K562 (cell line): Measurements from ENCODE around the gene EVL. TPM values are rescaled to one million over a fixed set of nuclear protein-coding genes. Genes with fewer than 3 reads are reported as not detected.
A peak's percentile ranks its signal among the peaks of the same experiment; 100 is the strongest.

Source experiments
- ARHGAP35 ChIP-seq: fragments of 450-650 bp; IDR thresholded peaks from 2 replicates; pipeline ENCODE4 v1.6.1; 2018; ENCODE audit not compliant: partially characterized antibody
- CREM ChIP-seq: IDR thresholded peaks from 2 replicates; pipeline ENCODE4 v1.6.1; 2014; ENCODE audit warnings: antibody characterized with exemption, low read depth
- CSDE1 ChIP-seq, 2 experiments: fragments of 450-650 bp; IDR thresholded peaks; 2 replicates each; pipeline ENCODE4 v1.6.1; 2016; ENCODE audit warnings: mild to moderate bottlenecking in 1 of 2
- EP300 ChIP-seq: IDR thresholded peaks from 2 replicates; pipeline ENCODE4 v1.6.1; 2012; ENCODE audit warnings: low read length, improper control_type of control experiment
- HNRNPL ChIP-seq: fragments of 200-400 bp; formaldehyde crosslinking; IDR thresholded peaks from 2 replicates; pipeline ENCODE4 v1.6.1; 2017; ENCODE audit warnings: low read depth, mild to moderate bottlenecking, low read length
- ID3 ChIP-seq, 2 experiments: fragments of 250-450 bp in 1 of 2; fragments of 450-650 bp in 1 of 2; sonication (Bioruptor Pico) in 1 of 2; IDR thresholded peaks; 2 replicates each; pipeline versions ENCODE4 v1.6.1 to v1.8.0; 2016 to 2021; ENCODE audit warnings: mild to moderate bottlenecking in 2 of 2, moderate library complexity in 2 of 2, missing compliant biosample characterization in 1 of 2, missing genetic modification characterization in 1 of 2
- MNT ChIP-seq, 2 experiments: fragments of 450-650 bp; conservative IDR thresholded peaks; 2 replicates each; pipeline ENCODE4 v1.6.1; 2017; ENCODE audit warnings: mild to moderate bottlenecking in 2 of 2, moderate library complexity in 2 of 2
- MYNN ChIP-seq, 2 experiments: sonication (generic); formaldehyde crosslinking in 1 of 2; IDR thresholded peaks; 2 replicates each; pipeline versions ENCODE4 v1.5.0 to v1.6.1; 2016 to 2020; ENCODE audit warnings: antibody characterized with exemption in 1 of 2, missing genetic modification reagents in 1 of 2
- RBM15 ChIP-seq: fragments of 200-400 bp; formaldehyde crosslinking; IDR thresholded peaks from 2 replicates; pipeline ENCODE4 v1.6.1; 2018; ENCODE audit warnings: mild to moderate bottlenecking, low read length, moderate library complexity; ENCODE audit not compliant: insufficient read depth
- SP2 ChIP-seq: IDR thresholded peaks from 2 replicates; pipeline ENCODE4 v1.6.1; 2011; ENCODE audit warnings: mild to moderate bottlenecking, low read depth, low read length, moderate library complexity; ENCODE audit not compliant: poor library complexity, severe bottlenecking; ENCODE audit errors: extremely low read depth
- STAT5B ChIP-seq: fragments of 250-450 bp; sonication (Bioruptor Pico); IDR thresholded peaks from 2 replicates; pipeline ENCODE4 v1.8.0; 2021; ENCODE audit warnings: mild to moderate bottlenecking, inconsistent platforms
- polyA plus RNA-seq, 8 experiments: library from polyadenylated mRNA; depleted of rRNA in 4 of 8; stranded (reverse) in 5 of 8; unstranded in 3 of 8; fragments of >200 nt; fragmentation: Nextera tagmentation in 2 of 8; fragmentation: Illumina TruSeq in 1 of 8; extraction: Ambion mirVana in 2 of 8; extraction: Trizol in 1 of 8; gene quantifications; 2 replicates each; pipeline versions ENCODE4 v1.2.1 to v1.2.3, GENCODE V29; 2011 to 2014; ENCODE audit warnings: inconsistent platforms in 1 of 8, missing spikeins in 1 of 8
- total RNA-seq, 7 experiments: library from RNA; depleted of rRNA in 6 of 7; stranded (reverse); fragments of >200 nt in 6 of 7; fragmentation: Illumina TruSeq in 2 of 7; extraction: Trizol in 2 of 7; gene quantifications; 2 replicates each; pipeline versions ENCODE4 v1.2.1 to v1.2.3, GENCODE V29; 2011 to 2021; ENCODE audit warnings: low replicate concordance in 1 of 7
- TF ChIP-seq, protein P1 (sequence below): sonication (generic); formaldehyde crosslinking; IDR thresholded peaks from 2 replicates; pipeline ENCODE4 v1.9.0; 2022; ENCODE audit warnings: mild to moderate bottlenecking, missing genetic modification reagents
- TF ChIP-seq, protein P2 (sequence below): fragments of 450-650 bp; IDR thresholded peaks from 2 replicates; pipeline ENCODE4 v1.7.0; 2016; ENCODE audit warnings: borderline replicate concordance

EVL gene
- total and polyA plus RNA-seq, 9 of the 15 experiments (the other 6 are each of a cell fraction or from before 2014, with no cell fraction given), result 2.9 to 43.4 (median 23.9) TPM

- TF ChIP-seq, protein P1, sequence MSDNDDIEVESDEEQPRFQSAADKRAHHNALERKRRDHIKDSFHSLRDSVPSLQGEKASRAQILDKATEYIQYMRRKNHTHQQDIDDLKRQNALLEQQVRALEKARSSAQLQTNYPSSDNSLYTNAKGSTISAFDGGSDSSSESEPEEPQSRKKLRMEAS (CRISPR knock-in tag), result peak; percentile 42; the same call in 1 of the 2 replicates
- TF ChIP-seq ID3 (CRISPR knock-in tag; IDR thresholded peaks at IDR 0.05) (no peak), ID3 (tag; IDR thresholded peaks at IDR 0.05) (peak; percentile 42; the same call in 1 of the 2 replicates), MYNN (IDR thresholded peaks at IDR 0.05) (peak; percentile 62), MYNN (CRISPR knock-in tag; IDR thresholded peaks at IDR 0.05) (no peak), CREM (peak; percentile 67), RBM15 (no peak), STAT5B (CRISPR knock-in tag) (no peak), SP2 (no peak), ARHGAP35 (no peak), CSDE1 (IDR thresholded peaks at IDR 0.05) (no peak), MNT (conservative IDR thresholded peaks at IDR 0.05) (peak; percentile 49 to 71; a peak in 3 of 4 replicates), EP300 (peak; percentile 73; the same call in 1 of the 2 replicates), HNRNPL (no peak)
- TF ChIP-seq, protein P2, sequence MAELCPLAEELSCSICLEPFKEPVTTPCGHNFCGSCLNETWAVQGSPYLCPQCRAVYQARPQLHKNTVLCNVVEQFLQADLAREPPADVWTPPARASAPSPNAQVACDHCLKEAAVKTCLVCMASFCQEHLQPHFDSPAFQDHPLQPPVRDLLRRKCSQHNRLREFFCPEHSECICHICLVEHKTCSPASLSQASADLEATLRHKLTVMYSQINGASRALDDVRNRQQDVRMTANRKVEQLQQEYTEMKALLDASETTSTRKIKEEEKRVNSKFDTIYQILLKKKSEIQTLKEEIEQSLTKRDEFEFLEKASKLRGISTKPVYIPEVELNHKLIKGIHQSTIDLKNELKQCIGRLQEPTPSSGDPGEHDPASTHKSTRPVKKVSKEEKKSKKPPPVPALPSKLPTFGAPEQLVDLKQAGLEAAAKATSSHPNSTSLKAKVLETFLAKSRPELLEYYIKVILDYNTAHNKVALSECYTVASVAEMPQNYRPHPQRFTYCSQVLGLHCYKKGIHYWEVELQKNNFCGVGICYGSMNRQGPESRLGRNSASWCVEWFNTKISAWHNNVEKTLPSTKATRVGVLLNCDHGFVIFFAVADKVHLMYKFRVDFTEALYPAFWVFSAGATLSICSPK, result no peak
Measured at GRCh38 chr14:100067971-100068959, 3.0 kb downstream of the EVL start (continued).
